HepG2 (cell line): ENCODE measurements around the gene L2HGDH. TPM values are rescaled to one million over a fixed set of nuclear protein-coding genes. Genes with fewer than 3 reads are reported as not detected.

ENCODE experiments used
- AHR ChIP-seq: IDR thresholded peaks from 2 replicates; pipeline ENCODE4 v1.6.1; 2018; ENCODE audit warnings: missing genetic modification reagents, missing compliant biosample characterization
- DNMT1 ChIP-seq: sonication (generic); formaldehyde crosslinking; IDR thresholded peaks from 2 replicates; pipeline ENCODE4 v1.5.1; 2020; ENCODE audit warnings: mild to moderate bottlenecking, missing genetic modification reagents
- ERF ChIP-seq: IDR thresholded peaks from 2 replicates; pipeline ENCODE4 v1.6.1; 2018; ENCODE audit warnings: missing biosample characterization, missing genetic modification reagents
- GTF3A ChIP-seq: sonication (generic); formaldehyde crosslinking; conservative IDR thresholded peaks from 2 replicates; pipeline ENCODE4 v1.4.0; 2020; ENCODE audit warnings: mild to moderate bottlenecking, missing genetic modification reagents
- NKX3-1 ChIP-seq: sonication (generic); formaldehyde crosslinking; IDR thresholded peaks from 2 replicates; pipeline ENCODE4 v1.5.0; 2020; ENCODE audit warnings: missing genetic modification reagents
- NR2F1 ChIP-seq, 2 experiments: fragments of 450-650 bp in 1 of 2; formaldehyde crosslinking in 1 of 2; IDR thresholded peaks; 2 replicates each; pipeline versions ENCODE4 v1.5.0 to v1.6.1; 2016 to 2020; ENCODE audit warnings: mild to moderate bottlenecking in 1 of 2, missing compliant biosample characterization in 1 of 2, missing genetic modification reagents in 1 of 2, moderate library complexity in 1 of 2
- PHF20 ChIP-seq: sonication (generic); formaldehyde crosslinking; IDR thresholded peaks from 2 replicates; pipeline ENCODE4 v1.5.0; 2020; ENCODE audit warnings: mild to moderate bottlenecking, missing genetic modification reagents
- STAG1 ChIP-seq: sonication (generic); formaldehyde crosslinking; IDR thresholded peaks from 2 replicates; pipeline ENCODE4 v1.4.0; 2020; ENCODE audit warnings: missing genetic modification reagents
- ZFP90 ChIP-seq: sonication (generic); formaldehyde crosslinking; IDR thresholded peaks from 2 replicates; pipeline ENCODE4 v1.8.0; 2022; ENCODE audit warnings: missing genetic modification reagents, mild to moderate bottlenecking, inconsistent platforms, borderline replicate concordance
- ZKSCAN1 ChIP-seq: fragments of 150-350 bp; IDR thresholded peaks from 2 replicates; pipeline ENCODE4 v1.6.1; 2014; ENCODE audit warnings: low read length
- ZNF234 ChIP-seq: sonication (generic); formaldehyde crosslinking; conservative IDR thresholded peaks from 2 replicates; pipeline ENCODE4 v1.5.1; 2020; ENCODE audit warnings: mild to moderate bottlenecking, missing genetic modification reagents
- ZNF343 ChIP-seq: sonication (generic); formaldehyde crosslinking; IDR thresholded peaks from 2 replicates; pipeline ENCODE4 v1.4.0; 2020; ENCODE audit warnings: mild to moderate bottlenecking, missing genetic modification reagents
- ZNF431 ChIP-seq: sonication (generic); formaldehyde crosslinking; IDR thresholded peaks from 2 replicates; pipeline ENCODE4 v1.9.0; 2022; ENCODE audit warnings: missing genetic modification reagents, low read depth, mild to moderate bottlenecking, borderline replicate concordance
- ZNF7 ChIP-seq: IDR thresholded peaks from 2 replicates; pipeline ENCODE4 v1.6.1; 2016; ENCODE audit warnings: missing biosample characterization, missing genetic modification reagents
- polyA plus RNA-seq, 8 experiments: library from polyadenylated mRNA; depleted of rRNA in 3 of 8; stranded (reverse) in 7 of 8; unstranded in 1 of 8; fragments of >200 nt; fragmentation: Illumina TruSeq in 4 of 8; extraction: Trizol in 4 of 8; gene quantifications; 2 replicates each; pipeline versions ENCODE4 v1.2.1 to v1.2.3, GENCODE V29; 2011 to 2016; ENCODE audit warnings: low read depth in 4 of 8, missing spikeins in 1 of 8, mixed read lengths in 1 of 8; ENCODE audit not compliant: insufficient read depth in 1 of 8
- total RNA-seq, 5 experiments: library from RNA; depleted of rRNA; stranded (reverse); fragments of >200 nt; fragmentation: Illumina TruSeq; extraction: Trizol; gene quantifications; 2 replicates each; pipeline ENCODE4 v1.2.3, GENCODE V29; 2016; ENCODE audit warnings: low read depth in 1 of 5
- TF ChIP-seq, protein P1 (sequence below): fragments of 450-650 bp; IDR thresholded peaks from 2 replicates; pipeline ENCODE4 v1.6.1; 2016
- TF ChIP-seq, protein P2 (sequence below): sonication (generic); formaldehyde crosslinking; IDR thresholded peaks from 2 replicates; pipeline ENCODE4 v1.5.1; 2020; ENCODE audit warnings: mild to moderate bottlenecking, missing genetic modification reagents, borderline replicate concordance
- TF ChIP-seq, protein P3 (sequence below): sonication (generic); formaldehyde crosslinking; IDR thresholded peaks from 2 replicates; pipeline ENCODE4 v1.4.0; 2020; ENCODE audit warnings: missing genetic modification reagents
- TF ChIP-seq, protein P4 (sequence below): IDR thresholded peaks from 2 replicates; pipeline ENCODE4 v1.6.1; 2016; ENCODE audit warnings: low read depth
- TF ChIP-seq, protein P5 (sequence below), 2 experiments: IDR thresholded peaks; 2 replicates each; pipeline ENCODE4 v1.6.1; 2011 to 2012; ENCODE audit warnings: low read length in 2 of 2, borderline replicate concordance in 1 of 2, low read depth in 1 of 2, mild to moderate bottlenecking in 1 of 2, moderate library complexity in 1 of 2

Gene L2HGDH
- total and polyA plus RNA-seq, 2 of the 13 experiments (the other 11 are each of a cell fraction or from before 2014, with no cell fraction given), result 3.3 to 5.0 TPM

DNA sequence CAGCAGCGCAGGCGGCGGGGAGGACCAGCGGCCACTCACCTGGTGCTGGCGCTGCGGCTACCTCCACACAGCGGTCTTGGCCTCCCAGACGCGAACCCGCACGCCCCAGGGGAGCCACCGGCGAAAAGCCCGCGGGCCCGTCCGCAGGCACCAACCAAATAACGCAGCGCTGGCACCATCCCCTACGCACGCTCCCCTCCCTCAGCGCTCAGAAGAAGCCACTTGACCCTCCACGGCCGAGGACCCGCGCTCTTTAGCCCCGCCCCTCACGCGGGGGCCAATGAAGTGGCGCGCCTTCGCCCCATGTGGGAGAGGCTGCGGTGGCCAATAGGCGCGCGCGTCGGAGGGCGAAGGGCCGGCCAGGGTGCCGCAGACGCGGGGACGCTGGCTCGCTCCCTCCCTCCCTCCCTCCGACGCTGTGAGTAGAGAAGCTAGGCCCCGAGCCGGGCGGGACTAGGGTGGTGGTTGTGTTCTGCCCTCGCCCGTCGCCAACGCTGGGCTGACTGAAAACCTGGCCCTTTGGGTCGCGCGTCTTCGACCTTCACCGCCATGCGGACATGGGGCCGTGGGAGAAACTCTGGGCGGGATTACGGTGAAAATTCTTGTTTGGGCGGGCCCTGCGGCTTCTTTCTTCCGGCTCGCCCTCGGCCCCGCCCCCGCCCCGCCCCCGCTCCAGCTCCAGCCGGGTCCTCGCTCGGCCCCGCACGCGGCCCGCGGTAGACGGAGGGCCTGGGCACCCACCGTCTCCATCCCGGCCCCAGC lies at the start of gene L2HGDH, which contains the start of gene DMAC2L (continued):
- TF ChIP-seq, protein P1, sequence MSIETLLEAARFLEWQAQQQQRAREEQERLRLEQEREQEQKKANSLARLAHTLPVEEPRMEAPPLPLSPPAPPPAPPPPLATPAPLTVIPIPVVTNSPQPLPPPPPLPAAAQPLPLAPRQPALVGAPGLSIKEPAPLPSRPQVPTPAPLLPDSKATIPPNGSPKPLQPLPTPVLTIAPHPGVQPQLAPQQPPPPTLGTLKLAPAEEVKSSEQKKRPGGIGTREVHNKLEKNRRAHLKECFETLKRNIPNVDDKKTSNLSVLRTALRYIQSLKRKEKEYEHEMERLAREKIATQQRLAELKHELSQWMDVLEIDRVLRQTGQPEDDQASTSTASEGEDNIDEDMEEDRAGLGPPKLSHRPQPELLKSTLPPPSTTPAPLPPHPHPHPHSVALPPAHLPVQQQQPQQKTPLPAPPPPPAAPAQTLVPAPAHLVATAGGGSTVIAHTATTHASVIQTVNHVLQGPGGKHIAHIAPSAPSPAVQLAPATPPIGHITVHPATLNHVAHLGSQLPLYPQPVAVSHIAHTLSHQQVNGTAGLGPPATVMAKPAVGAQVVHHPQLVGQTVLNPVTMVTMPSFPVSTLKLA, result no peak; the same call in 1 of the 2 replicates
- TF ChIP-seq ZFP90 (CRISPR knock-in tag), result no peak; the same call in 1 of the 2 replicates
- TF ChIP-seq, protein P2, sequence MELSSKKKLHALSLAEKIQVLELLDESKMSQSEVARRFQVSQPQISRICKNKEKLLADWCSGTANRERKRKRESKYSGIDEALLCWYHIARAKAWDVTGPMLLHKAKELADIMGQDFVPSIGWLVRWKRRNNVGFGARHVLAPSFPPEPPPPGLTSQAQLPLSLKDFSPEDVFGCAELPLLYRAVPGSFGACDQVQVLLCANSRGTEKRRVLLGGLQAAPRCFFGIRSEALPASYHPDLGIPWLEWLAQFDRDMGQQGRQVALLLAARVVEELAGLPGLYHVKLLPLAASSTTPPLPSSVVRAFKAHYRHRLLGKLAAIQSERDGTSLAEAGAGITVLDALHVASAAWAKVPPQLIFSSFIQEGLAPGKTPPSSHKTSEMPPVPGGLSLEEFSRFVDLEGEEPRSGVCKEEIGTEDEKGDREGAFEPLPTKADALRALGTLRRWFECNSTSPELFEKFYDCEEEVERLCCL, result no peak
- TF ChIP-seq AHR (CRISPR knock-in tag), result peak; percentile 86; the same call in 1 of the 2 replicates
- TF ChIP-seq ZNF431, result 0 out of 2 replicates have a peak, but pooled peaks have one; percentile 29
- no peak; the same call in 1 of the 2 replicates for TF ChIP-seq NKX3-1 (CRISPR knock-in tag)
- peak; percentile 11; the same call in 1 of the 2 replicates for TF ChIP-seq STAG1
- TF ChIP-seq GTF3A (CRISPR knock-in tag), result no peak
- TF ChIP-seq, protein P3, sequence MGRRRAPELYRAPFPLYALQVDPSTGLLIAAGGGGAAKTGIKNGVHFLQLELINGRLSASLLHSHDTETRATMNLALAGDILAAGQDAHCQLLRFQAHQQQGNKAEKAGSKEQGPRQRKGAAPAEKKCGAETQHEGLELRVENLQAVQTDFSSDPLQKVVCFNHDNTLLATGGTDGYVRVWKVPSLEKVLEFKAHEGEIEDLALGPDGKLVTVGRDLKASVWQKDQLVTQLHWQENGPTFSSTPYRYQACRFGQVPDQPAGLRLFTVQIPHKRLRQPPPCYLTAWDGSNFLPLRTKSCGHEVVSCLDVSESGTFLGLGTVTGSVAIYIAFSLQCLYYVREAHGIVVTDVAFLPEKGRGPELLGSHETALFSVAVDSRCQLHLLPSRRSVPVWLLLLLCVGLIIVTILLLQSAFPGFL (CRISPR knock-in tag), result no peak
- TF ChIP-seq, protein P4, sequence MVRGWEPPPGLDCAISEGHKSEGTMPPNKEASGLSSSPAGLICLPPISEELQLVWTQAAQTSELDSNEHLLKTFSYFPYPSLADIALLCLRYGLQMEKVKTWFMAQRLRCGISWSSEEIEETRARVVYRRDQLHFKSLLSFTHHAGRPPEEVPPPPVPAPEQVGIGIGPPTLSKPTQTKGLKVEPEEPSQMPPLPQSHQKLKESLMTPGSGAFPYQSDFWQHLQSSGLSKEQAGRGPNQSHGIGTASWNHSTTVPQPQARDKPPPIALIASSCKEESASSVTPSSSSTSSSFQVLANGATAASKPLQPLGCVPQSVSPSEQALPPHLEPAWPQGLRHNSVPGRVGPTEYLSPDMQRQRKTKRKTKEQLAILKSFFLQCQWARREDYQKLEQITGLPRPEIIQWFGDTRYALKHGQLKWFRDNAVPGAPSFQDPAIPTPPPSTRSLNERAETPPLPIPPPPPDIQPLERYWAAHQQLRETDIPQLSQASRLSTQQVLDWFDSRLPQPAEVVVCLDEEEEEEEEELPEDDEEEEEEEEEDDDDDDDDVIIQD (CRISPR knock-in tag), result 0 out of 2 replicates have a peak, but pooled peaks have one; percentile 16
- TF ChIP-seq ZNF343, result no peak; the same call in 1 of the 2 replicates
- 0 out of 2 replicates have a peak, but pooled peaks have one; percentile 61 for TF ChIP-seq ZNF234 (CRISPR knock-in tag)
- peak; percentile 51; the same call in 1 of the 2 replicates for TF ChIP-seq ERF (CRISPR knock-in tag)
- TF ChIP-seq DNMT1 (CRISPR knock-in tag), result no peak
- no peak for TF ChIP-seq ZKSCAN1
- TF ChIP-seq NR2F1 (CRISPR knock-in tag; IDR thresholded peaks at IDR 0.05), result peak in 1 of 2 experiments; percentile 2; a peak in 1 of 4 replicates
- peak; percentile 74 for TF ChIP-seq PHF20 (CRISPR knock-in tag)
- no peak for TF ChIP-seq ZNF7 (CRISPR knock-in tag)
- TF ChIP-seq, protein P5, sequence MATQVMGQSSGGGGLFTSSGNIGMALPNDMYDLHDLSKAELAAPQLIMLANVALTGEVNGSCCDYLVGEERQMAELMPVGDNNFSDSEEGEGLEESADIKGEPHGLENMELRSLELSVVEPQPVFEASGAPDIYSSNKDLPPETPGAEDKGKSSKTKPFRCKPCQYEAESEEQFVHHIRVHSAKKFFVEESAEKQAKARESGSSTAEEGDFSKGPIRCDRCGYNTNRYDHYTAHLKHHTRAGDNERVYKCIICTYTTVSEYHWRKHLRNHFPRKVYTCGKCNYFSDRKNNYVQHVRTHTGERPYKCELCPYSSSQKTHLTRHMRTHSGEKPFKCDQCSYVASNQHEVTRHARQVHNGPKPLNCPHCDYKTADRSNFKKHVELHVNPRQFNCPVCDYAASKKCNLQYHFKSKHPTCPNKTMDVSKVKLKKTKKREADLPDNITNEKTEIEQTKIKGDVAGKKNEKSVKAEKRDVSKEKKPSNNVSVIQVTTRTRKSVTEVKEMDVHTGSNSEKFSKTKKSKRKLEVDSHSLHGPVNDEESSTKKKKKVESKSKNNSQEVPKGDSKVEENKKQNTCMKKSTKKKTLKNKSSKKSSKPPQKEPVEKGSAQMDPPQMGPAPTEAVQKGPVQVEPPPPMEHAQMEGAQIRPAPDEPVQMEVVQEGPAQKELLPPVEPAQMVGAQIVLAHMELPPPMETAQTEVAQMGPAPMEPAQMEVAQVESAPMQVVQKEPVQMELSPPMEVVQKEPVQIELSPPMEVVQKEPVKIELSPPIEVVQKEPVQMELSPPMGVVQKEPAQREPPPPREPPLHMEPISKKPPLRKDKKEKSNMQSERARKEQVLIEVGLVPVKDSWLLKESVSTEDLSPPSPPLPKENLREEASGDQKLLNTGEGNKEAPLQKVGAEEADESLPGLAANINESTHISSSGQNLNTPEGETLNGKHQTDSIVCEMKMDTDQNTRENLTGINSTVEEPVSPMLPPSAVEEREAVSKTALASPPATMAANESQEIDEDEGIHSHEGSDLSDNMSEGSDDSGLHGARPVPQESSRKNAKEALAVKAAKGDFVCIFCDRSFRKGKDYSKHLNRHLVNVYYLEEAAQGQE (IDR thresholded peaks at IDR 0.05; ENCODE audit: borderline replicate concordance in 1 of 2, low read depth in 1 of 2, low read length in 2 of 2), result no peak
